Tibial artery (tissue), 4 donors: ENCODE data around the gene TAF6.

Experiments used
- DNase-seq, 2 donors: peaks; one replicate each; pipeline ENCODE4 v3.0.0-alpha.2; 2019
- H3K27ac ChIP-seq, 2 donors: fragments of 200-600 bp; sonication (generic) in 1 of 2; 1 replicate in 1 of 2; 2 replicates in 1 of 2; pipeline ENCODE4 v1.5.1; 2018 to 2019; ENCODE audit warnings: mild to moderate bottlenecking in 1 of 2
- H3K27me3 ChIP-seq, 2 donors: fragments of 200-600 bp; sonication (generic) in 1 of 2; one replicate each; pipeline versions ENCODE4 v1.5.1 to v1.6.0; 2016 to 2019
- H3K36me3 ChIP-seq, 3 donors: fragments of 200-600 bp; sonication (generic) in 2 of 3; one replicate each; pipeline ENCODE4 v1.5.1; 2016 to 2019; ENCODE audit warnings: mild to moderate bottlenecking in 2 of 3
- H3K4me1 ChIP-seq, 4 donors: fragments of 200-600 bp; sonication (generic) in 2 of 4; 1 replicate in 3 of 4; 2 replicates in 1 of 4; pipeline ENCODE4 v1.5.1; 2016 to 2019
- H3K4me3 ChIP-seq, 2 donors: fragments of 200-600 bp; sonication (generic) in 1 of 2; 1 replicate in 1 of 2; 2 replicates in 1 of 2; pipeline ENCODE4 v1.5.1; 2018 to 2019; ENCODE audit warnings: mild to moderate bottlenecking in 2 of 2
- H3K9me3 ChIP-seq, 3 donors: fragments of 200-600 bp; sonication (generic) in 1 of 3; one replicate each; pipeline ENCODE4 v1.5.1; 2016 to 2019
- intact Hi-C: fragments of 100-400 bp; cut with DNase I; formaldehyde crosslinking; loops from one replicate; pipeline ENCODE4 v1.15.0; 2023; ENCODE audit warnings: low total_unique reads
- TF ChIP-seq, protein P1 (sequence below), 2 experiments: fragments of 200-600 bp in 1 of 2; fragments of 450-650 bp in 1 of 2; IDR thresholded peaks; one replicate each; pipeline ENCODE4 v1.5.1; 2017 to 2019; ENCODE audit warnings: antibody characterized with exemption in 2 of 2, mild to moderate bottlenecking in 1 of 2, moderate library complexity in 1 of 2

TAF6 gene

DNA sequence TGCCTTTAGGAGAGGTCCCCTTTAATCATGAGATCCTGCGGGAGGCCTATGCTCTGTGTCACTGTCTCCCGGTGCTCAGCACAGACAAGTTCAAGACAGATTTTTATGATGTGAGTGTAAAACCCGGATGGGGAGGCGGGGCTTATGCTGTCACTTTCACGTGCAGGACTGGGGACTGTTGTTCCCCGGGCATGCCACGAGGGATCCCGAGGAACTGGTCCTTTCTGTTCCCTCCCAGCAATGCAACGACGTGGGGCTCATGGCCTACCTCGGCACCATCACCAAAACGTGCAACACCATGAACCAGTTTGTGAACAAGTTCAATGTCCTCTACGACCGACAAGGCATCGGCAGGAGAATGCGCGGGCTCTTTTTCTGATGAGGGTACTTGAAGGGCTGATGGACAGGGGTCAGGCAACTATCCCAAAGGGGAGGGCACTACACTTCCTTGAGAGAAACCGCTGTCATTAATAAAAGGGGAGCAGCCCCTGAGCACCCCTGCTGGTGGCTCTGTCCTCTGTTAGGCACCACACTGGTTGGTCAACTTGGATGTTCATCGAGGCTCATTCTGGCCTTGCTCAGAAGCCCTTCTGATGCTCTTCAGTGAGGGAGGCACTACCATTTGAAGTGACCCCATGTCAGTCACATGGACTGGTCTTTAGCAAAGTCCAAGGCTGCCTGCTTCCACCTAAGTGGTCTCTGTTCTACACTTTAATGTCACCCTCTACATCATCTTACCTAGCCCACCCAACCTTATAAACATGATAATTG lies 27.6 kb downstream of the TAF6 start:
- H3K36me3 ChIP-seq, result peaks cover 60 to 67% (median 63%) of the 10 kb centered on the region in 3 donors
- DNase-seq, result no peak
- H3K4me3 ChIP-seq, result no peak overlapping the region
- no peaks in the 10 kb centered on the region for H3K9me3 ChIP-seq
- TF ChIP-seq, protein P1, sequence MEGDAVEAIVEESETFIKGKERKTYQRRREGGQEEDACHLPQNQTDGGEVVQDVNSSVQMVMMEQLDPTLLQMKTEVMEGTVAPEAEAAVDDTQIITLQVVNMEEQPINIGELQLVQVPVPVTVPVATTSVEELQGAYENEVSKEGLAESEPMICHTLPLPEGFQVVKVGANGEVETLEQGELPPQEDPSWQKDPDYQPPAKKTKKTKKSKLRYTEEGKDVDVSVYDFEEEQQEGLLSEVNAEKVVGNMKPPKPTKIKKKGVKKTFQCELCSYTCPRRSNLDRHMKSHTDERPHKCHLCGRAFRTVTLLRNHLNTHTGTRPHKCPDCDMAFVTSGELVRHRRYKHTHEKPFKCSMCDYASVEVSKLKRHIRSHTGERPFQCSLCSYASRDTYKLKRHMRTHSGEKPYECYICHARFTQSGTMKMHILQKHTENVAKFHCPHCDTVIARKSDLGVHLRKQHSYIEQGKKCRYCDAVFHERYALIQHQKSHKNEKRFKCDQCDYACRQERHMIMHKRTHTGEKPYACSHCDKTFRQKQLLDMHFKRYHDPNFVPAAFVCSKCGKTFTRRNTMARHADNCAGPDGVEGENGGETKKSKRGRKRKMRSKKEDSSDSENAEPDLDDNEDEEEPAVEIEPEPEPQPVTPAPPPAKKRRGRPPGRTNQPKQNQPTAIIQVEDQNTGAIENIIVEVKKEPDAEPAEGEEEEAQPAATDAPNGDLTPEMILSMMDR (IDR thresholded peaks at IDR 0.05), result no peak
- H3K4me1 ChIP-seq, result peaks cover 0 to 25% (median 12%) of the 10 kb centered on the region in 4 donors
- no peaks in the 10 kb centered on the region for H3K27me3 ChIP-seq
- H3K27ac ChIP-seq, result no peak overlapping the region
- intact Hi-C loops, result no loop called here

DNA sequence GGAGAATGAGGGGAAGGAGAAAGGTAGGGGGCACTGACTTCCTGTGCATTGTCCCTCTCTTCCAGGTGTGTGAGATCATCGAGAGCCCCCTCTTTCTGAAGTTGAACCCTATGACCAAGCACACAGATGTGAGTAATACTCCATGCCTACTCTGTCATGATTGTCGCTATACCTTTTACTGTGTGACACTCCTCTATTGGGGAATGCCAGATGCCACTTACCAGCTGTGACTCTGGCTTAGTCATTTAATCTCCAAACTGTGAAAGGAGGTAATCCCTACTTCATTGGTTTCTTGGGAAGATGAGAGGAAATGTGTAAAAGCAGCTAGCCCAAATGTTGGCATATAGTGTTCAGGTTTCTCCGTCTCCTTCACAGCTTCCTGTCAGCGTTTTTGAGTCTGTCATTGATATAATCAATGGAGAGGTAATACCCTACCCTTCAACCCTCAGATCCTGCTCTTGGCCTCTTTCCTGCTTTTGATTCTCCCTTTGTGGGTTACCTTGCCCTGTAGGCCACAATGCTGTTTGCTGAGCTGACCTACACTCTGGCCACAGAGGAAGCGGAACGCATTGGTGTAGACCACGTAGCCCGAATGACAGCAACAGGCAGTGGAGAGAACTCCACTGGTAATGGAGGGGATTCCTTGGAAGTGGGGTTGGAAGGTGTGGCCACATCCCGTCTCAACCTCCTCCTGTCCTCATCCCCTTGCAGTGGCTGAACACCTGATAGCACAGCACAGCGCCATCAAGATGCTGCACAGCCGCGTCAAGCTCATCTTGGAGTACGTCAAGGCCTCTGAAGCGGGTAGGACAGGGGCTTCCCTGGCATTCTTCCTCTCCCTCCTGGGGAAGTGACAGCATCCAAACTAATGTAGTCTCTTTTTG lies 28.4 kb downstream of the TAF6 start:
- peaks cover 52 to 59% (median 56%) of the 10 kb centered on the region in 3 donors for H3K36me3 ChIP-seq
- no peak for DNase-seq
- H3K4me3 ChIP-seq, result no peak overlapping the region
- H3K27me3 ChIP-seq, result no peaks in the 10 kb centered on the region
- H3K9me3 ChIP-seq, result no peaks in the 10 kb centered on the region
- TF ChIP-seq, protein P1 (IDR thresholded peaks at IDR 0.05), result no peak
- intact Hi-C loops, result no loop called here
- H3K4me1 ChIP-seq, result peaks cover 0 to 25% (median 12%) of the 10 kb centered on the region in 4 donors
- H3K27ac ChIP-seq, result no peak overlapping the region

DNA sequence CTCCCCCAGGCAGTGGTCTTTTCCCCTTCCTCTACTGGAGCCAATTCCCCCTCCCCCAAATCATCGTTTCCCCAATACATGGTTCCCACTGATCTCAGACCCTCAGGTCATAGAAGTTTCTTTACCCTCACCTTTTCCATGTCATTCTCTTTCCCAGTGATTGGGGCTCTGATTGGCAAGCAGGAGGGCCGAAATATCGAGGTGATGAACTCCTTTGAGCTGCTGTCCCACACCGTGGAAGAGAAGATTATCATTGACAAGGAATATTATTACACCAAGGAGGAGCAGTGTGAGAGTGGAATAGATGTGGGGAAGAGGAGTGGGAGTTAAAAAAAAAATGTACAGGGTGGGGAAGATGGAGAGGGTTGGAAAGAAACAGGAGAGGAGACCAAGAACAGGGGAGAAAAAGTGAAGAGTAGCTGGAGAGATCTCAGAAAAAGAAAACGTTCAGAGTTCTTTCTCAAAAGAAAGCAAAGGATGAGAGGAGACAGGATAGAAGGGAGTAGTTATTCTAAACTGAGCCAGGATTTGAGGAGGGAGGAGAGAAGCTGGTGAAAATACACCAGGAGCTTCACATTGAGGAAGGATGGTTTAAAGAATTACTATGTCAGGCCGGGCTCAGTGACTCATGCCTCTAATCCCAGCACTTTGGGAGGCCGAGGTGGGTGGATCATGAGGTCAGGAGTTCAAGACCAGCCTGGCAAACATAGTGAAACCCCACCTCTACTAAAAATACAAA lies 29.5 kb downstream of the TAF6 start:
- H3K4me3 ChIP-seq, result peak overlapping the region; percentile 80 to 84
- H3K4me1 ChIP-seq, result peaks cover 0 to 25% (median 12%) of the 10 kb centered on the region in 4 donors
- H3K27me3 ChIP-seq, result no peaks in the 10 kb centered on the region
- no peaks in the 10 kb centered on the region for H3K9me3 ChIP-seq
- intact Hi-C loops, result loop anchor here (10.0 kb wide), 1 partner anchor 75 kb away; the partner anchor contains the start of gene ZKSCAN1
- no peak for DNase-seq
- peaks cover 40 to 47% (median 44%) of the 10 kb centered on the region in 3 donors for H3K36me3 ChIP-seq
- H3K27ac ChIP-seq, result peak overlapping the region; percentile 84 to 90
- TF ChIP-seq, protein P1 (IDR thresholded peaks at IDR 0.05), result no peak

DNA sequence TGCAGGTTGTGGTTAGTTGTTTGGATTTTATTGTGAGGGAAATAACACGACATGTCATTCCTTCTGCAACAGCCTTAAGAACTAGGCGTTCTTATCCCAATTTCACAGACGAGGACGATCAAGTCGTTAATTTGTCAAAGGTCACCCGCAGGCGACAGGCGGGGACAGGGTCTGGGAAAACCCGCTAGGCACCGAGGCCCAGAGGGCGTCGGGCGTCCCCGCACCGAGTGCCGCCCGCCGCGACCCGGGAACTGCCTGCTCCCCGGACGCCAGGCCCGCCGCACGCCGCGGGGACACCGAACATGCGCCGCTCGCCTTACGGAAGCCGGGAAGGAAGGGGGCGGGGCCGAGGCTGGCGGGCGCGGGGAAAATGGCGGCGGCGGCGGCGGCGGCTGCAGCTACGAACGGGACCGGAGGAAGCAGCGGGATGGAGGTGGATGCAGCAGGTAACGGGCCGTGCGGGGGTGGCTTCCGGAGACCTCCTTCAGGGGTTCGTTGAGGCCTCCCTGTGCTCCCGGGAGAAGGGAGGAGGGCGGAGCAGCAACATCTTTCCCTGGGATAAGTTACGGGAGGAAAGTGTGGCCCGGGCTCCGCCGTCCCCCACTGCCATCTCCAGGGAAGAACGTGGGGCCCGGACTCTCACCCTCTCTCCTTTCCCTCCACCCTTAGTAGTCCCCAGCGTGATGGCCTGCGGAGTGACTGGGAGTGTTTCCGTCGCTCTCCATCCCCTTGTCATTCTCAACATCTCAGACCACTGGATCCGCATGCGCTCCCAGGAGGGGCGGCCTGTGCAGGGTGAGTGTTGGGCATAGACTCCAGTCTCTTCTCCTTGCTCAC lies 30.3 kb downstream of the TAF6 start, which contains the start of gene COPS6:
Gene COPS6, plus strand, starts transcription at position 349 of the 837 bp plus-strand sequence. Its CDS starts 22 bp downstream, at position 371.
- Histone ChIP-seq H3K27ac (peak within 1 kb of the TSS; percentile 84 to 90), H3K4me3 (peak within 1 kb of the TSS; percentile 80 to 84), H3K9me3 (no peaks in the 10 kb centered on the region), H3K4me1 (peaks cover 0 to 24% (median 12%) of the 10 kb centered on the region in 4 donors), H3K27me3 (no peaks in the 10 kb centered on the region), H3K36me3 (peaks cover 34 to 39% (median 36%) of the 10 kb centered on the region in 3 donors)
- intact Hi-C loops, result loop anchor here (10.0 kb wide), 1 partner anchor 74 kb away; the partner anchor contains the start of gene ZKSCAN1
- DNase-seq, result peak; percentile 77 to 90
- TF ChIP-seq, protein P1 (IDR thresholded peaks at IDR 0.05), result no peak
